K562 (cell line): ENCODE data around the gene C5orf22. TPM values are rescaled to one million over a fixed set of nuclear protein-coding genes. Genes with fewer than 3 reads are reported as not detected.

Experiments
- ATF3 ChIP-seq, 2 experiments: fragments of 450-650 bp in 1 of 2; sonication (generic) in 1 of 2; formaldehyde crosslinking in 1 of 2; IDR thresholded peaks in 1 of 2; conservative IDR thresholded peaks in 1 of 2; 2 replicates each; pipeline versions ENCODE4 v1.6.1 to v1.8.1; 2016 to 2023; ENCODE audit warnings: mild to moderate bottlenecking in 2 of 2, moderate library complexity in 2 of 2, inconsistent platforms in 1 of 2, missing genetic modification reagents in 1 of 2
- CTBP1 ChIP-seq: fragments of 450-650 bp; IDR thresholded peaks from 2 replicates; pipeline ENCODE4 v1.6.1; 2016; ENCODE audit warnings: borderline replicate concordance
- CTCF ChIP-seq, 3 experiments: IDR thresholded peaks in 2 of 3; conservative IDR thresholded peaks in 1 of 3; 2 replicates each; pipeline ENCODE4 v1.5.1; 2011 to 2012; ENCODE audit warnings: low read length in 3 of 3, mild to moderate bottlenecking in 3 of 3, control low read depth in 2 of 3, improper control_type of control experiment in 1 of 3, inconsistent platforms in 1 of 3, low read depth in 1 of 3, mixed read lengths in 1 of 3, moderate library complexity in 1 of 3; ENCODE audit not compliant: insufficient read depth in 2 of 3
- DEAF1 ChIP-seq: fragments of 450-650 bp; formaldehyde crosslinking; IDR thresholded peaks from 2 replicates; pipeline ENCODE4 v1.4.0; 2020; ENCODE audit warnings: mild to moderate bottlenecking, moderate library complexity
- E2F6 ChIP-seq, 2 experiments: IDR thresholded peaks; 2 replicates each; pipeline ENCODE4 v1.6.1; 2011; ENCODE audit warnings: borderline replicate concordance in 1 of 2, control low read depth in 1 of 2, low read depth in 1 of 2, low read length in 1 of 2, mild to moderate bottlenecking in 1 of 2, mixed read lengths in 1 of 2, moderate library complexity in 1 of 2; ENCODE audit not compliant: insufficient read depth in 1 of 2, insufficient read length in 1 of 2, poor library complexity in 1 of 2, severe bottlenecking in 1 of 2; ENCODE audit errors: extremely low read depth in 1 of 2
- HNRNPK ChIP-seq: fragments of 200-400 bp; formaldehyde crosslinking; IDR thresholded peaks from one replicate; pipeline ENCODE4 v1.6.1; 2018; ENCODE audit warnings: mild to moderate bottlenecking, low read depth, low read length; ENCODE audit not compliant: poor library complexity, severe bottlenecking
- KLF16 ChIP-seq: IDR thresholded peaks from 2 replicates; pipeline ENCODE4 v1.6.1; 2016; ENCODE audit warnings: antibody characterized with exemption
- RAD21 ChIP-seq, 2 experiments: fragments of 250-450 bp in 1 of 2; fragments of 450-650 bp in 1 of 2; sonication (Bioruptor Pico) in 1 of 2; formaldehyde crosslinking in 1 of 2; IDR thresholded peaks in 1 of 2; conservative IDR thresholded peaks in 1 of 2; 2 replicates each; pipeline versions ENCODE4 v1.4.0 to v1.8.0; 2020 to 2022; ENCODE audit warnings: mild to moderate bottlenecking in 2 of 2, moderate library complexity in 1 of 2
- SMC3 ChIP-seq: conservative IDR thresholded peaks from 2 replicates; pipeline ENCODE4 v1.6.1; 2011; ENCODE audit warnings: low read depth, low read length, improper control_type of control experiment; ENCODE audit not compliant: insufficient read depth
- SREBF1 ChIP-seq: fragments of 150-350 bp; IDR thresholded peaks from 2 replicates; pipeline ENCODE4 v1.6.1; 2014; ENCODE audit warnings: antibody characterized with exemption, low read depth, low read length, borderline replicate concordance
- TBP ChIP-seq: optimal IDR thresholded peaks from 2 replicates; pipeline ENCODE3; 2011; ENCODE audit warnings: low read depth, low read length, improper control_type of control experiment
- ZNF175 ChIP-seq: fragments of 200-800 bp; sonication (Bioruptor generic); IDR thresholded peaks from 2 replicates; pipeline ENCODE4 v1.6.1; 2016; ENCODE audit warnings: low read depth, mild to moderate bottlenecking, missing genetic modification characterization, missing compliant biosample characterization
- ZSCAN29 ChIP-seq: fragments of 450-650 bp; IDR thresholded peaks from 2 replicates; pipeline ENCODE4 v1.6.1; 2017
- polyA plus RNA-seq, 8 experiments: library from polyadenylated mRNA; depleted of rRNA in 4 of 8; stranded (reverse) in 5 of 8; unstranded in 3 of 8; fragments of >200 nt; fragmentation: Nextera tagmentation in 2 of 8; fragmentation: Illumina TruSeq in 1 of 8; extraction: Ambion mirVana in 2 of 8; extraction: Trizol in 1 of 8; gene quantifications; 2 replicates each; pipeline versions ENCODE4 v1.2.1 to v1.2.3, GENCODE V29; 2011 to 2014; ENCODE audit warnings: inconsistent platforms in 1 of 8, missing spikeins in 1 of 8
- total RNA-seq, 7 experiments: library from RNA; depleted of rRNA in 6 of 7; stranded (reverse); fragments of >200 nt in 6 of 7; fragmentation: Illumina TruSeq in 2 of 7; extraction: Trizol in 2 of 7; gene quantifications; 2 replicates each; pipeline versions ENCODE4 v1.2.1 to v1.2.3, GENCODE V29; 2011 to 2021; ENCODE audit warnings: low replicate concordance in 1 of 7

C5orf22 gene
- total and polyA plus RNA-seq, 9 of the 15 experiments (the other 6 are each of a cell fraction or from before 2014, with no cell fraction given): 22.7 to 56.7 (median 39.3) TPM

- TF ChIP-seq E2F6 (IDR thresholded peaks at IDR 0.05; ENCODE audit: borderline replicate concordance in 1 of 2, extremely low read depth in 1 of 2, insufficient read depth in 1 of 2, insufficient read length in 1 of 2, low read depth in 1 of 2, low read length in 1 of 2, poor library complexity in 1 of 2, severe bottlenecking in 1 of 2) (no peak), SREBF1 (no peak), HNRNPK (no peak), CTBP1 (no peak), ZNF175 (CRISPR knock-in tag) (no peak), CTCF (IDR thresholded peaks at IDR 0.05 in 2 of 3, conservative IDR thresholded peaks at IDR 0.05 in 1 of 3; ENCODE audit: insufficient read depth in 2 of 3, low read depth in 1 of 3, low read length in 3 of 3) (peak; percentile 20 to 79 (median 51); a peak in 3 of 6 replicates), TBP (no peak), RAD21 (CRISPR knock-in tag; conservative IDR thresholded peaks at IDR 0.05 in 1 of 2, IDR thresholded peaks at IDR 0.05 in 1 of 2) (peak; percentile 83 to 87), ATF3 (IDR thresholded peaks at IDR 0.05) (peak; percentile 75), ATF3 (CRISPR knock-in tag; conservative IDR thresholded peaks at IDR 0.05) (no peak), ZSCAN29 (no peak), KLF16 (no peak), DEAF1 (CRISPR knock-in tag) (peak; percentile 70), SMC3 (peak; percentile 36; the same call in 1 of the 2 replicates)
Measured at GRCh38 chr5:31581498-31582099, 49.5 kb downstream of the C5orf22 start (continued).
